Measurements from ENCODE around the gene DCANP1. TPM values are rescaled to one million over a fixed set of nuclear protein-coding genes. Genes with fewer than 3 reads are reported as not detected.

DCANP1 gene
- total and polyA plus RNA-seq, 2 of the 13 experiments (the other 11 are each of a cell fraction or from before 2014, with no cell fraction given): not detected

DNA sequence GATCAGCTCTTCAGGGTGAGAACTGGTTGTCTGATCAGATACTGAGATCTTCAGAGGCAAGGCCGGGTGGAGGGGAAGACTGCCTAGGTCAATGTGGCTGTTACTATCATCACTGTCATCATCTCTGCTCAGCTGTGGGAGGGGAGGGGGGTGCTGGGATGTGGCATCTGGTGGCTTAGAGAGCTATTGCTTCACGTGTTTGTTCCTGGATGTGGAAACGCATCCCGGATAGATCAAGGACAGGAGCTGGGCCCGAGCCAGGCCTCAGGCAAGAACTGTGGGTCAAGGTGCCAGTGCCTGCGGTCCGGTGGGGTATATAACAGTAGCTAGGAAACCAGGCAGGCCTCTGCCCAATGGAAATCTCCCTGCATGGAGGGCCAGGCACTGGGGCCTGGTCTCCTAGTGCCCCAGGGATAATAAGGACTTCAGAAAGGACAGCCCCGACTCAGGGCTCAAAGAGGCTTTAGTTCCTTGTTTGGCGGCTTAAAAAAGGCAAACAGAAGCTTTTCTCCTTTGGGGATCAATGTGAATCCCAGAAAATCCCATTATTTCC is 35.3 kb upstream of the DCANP1 start (continued):
- no peak for TF ChIP-seq SNAPC4 (CRISPR knock-in tag; IDR thresholded peaks at IDR 0.05)
- TF ChIP-seq NFE2 (CRISPR knock-in tag; IDR thresholded peaks at IDR 0.05): no peak
- TF ChIP-seq, protein P1, sequence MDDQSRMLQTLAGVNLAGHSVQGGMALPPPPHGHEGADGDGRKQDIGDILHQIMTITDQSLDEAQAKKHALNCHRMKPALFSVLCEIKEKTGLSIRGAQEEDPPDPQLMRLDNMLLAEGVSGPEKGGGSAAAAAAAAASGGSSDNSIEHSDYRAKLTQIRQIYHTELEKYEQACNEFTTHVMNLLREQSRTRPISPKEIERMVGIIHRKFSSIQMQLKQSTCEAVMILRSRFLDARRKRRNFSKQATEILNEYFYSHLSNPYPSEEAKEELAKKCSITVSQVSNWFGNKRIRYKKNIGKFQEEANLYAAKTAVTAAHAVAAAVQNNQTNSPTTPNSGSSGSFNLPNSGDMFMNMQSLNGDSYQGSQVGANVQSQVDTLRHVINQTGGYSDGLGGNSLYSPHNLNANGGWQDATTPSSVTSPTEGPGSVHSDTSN (CRISPR knock-in tag; IDR thresholded peaks at IDR 0.05; ENCODE audit: borderline replicate concordance): no peak
- TF ChIP-seq HDAC1 (CRISPR knock-in tag; IDR thresholded peaks at IDR 0.05): peak; percentile 51
- no peak for TF ChIP-seq FOXM1 (CRISPR knock-in tag; IDR thresholded peaks at IDR 0.05)
- TF ChIP-seq ZNF12 (CRISPR knock-in tag; IDR thresholded peaks at IDR 0.05): peak; percentile 26; the same call in 1 of the 2 replicates
- TF ChIP-seq NFYC (CRISPR knock-in tag; IDR thresholded peaks at IDR 0.05): no peak
- no peak for TF ChIP-seq ZBTB39 (CRISPR knock-in tag; IDR thresholded peaks at IDR 0.05)
- TF ChIP-seq MEF2D (CRISPR knock-in tag; IDR thresholded peaks at IDR 0.05): peak; percentile 64; the same call in 1 of the 2 replicates
- no peak for TF ChIP-seq ZNF703 (CRISPR knock-in tag; IDR thresholded peaks at IDR 0.05; ENCODE audit: borderline replicate concordance)
- peak; percentile 84 for TF ChIP-seq FOSL2 (CRISPR knock-in tag; IDR thresholded peaks at IDR 0.05)
- no peak for TF ChIP-seq DZIP1 (CRISPR knock-in tag; IDR thresholded peaks at IDR 0.05)
- no peak for TF ChIP-seq SKI (IDR thresholded peaks at IDR 0.05; ENCODE audit: partially characterized antibody)
- TF ChIP-seq, protein P2, sequence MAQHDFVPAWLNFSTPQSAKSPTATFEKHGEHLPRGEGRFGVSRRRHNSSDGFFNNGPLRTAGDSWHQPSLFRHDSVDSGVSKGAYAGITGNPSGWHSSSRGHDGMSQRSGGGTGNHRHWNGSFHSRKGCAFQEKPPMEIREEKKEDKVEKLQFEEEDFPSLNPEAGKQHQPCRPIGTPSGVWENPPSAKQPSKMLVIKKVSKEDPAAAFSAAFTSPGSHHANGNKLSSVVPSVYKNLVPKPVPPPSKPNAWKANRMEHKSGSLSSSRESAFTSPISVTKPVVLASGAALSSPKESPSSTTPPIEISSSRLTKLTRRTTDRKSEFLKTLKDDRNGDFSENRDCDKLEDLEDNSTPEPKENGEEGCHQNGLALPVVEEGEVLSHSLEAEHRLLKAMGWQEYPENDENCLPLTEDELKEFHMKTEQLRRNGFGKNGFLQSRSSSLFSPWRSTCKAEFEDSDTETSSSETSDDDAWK (CRISPR knock-in tag; IDR thresholded peaks at IDR 0.05): no peak

Data from HepG2 (cell line).